ENCODE data around the gene RBSN. TPM values are rescaled to one million over a fixed set of nuclear protein-coding genes. Genes with fewer than 3 reads are reported as not detected.

The RBSN gene
- total RNA-seq, 4 donors from 2014 or later, result 25.8 to 48.4 (median 30.8) TPM

DNA sequence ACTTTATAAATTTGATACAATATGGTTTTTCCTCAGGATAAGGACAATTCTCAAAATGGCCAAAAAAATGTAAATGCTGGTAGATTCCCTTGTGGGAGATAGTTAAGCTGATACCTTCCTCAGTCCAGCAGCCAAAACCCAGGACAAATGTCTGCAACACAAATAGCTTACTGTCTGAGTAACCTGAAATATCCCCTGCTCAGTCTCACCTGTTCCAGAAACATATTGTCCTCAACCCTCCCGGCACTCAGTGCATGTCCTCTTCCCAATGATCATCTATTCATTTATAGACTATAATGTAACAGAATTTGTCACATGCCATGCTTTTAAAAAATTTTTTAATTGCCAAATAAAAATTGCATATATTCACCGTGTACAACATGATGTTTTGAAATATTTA, 12.2 kb downstream of the RBSN start:
- Histone ChIP-seq H3K9me3 (no peaks in the 10 kb centered on the region), H3K36me3 (peaks cover 80% of the 10 kb centered on the region), H3K4me3 (no peak overlapping the region), H3K27me3 (no peaks in the 10 kb centered on the region), H3K4me1 (no peaks in the 10 kb centered on the region), H3K27ac (no peak overlapping the region)
- WGBS, result 84% methylated on average over 2 of the region's 2 CpGs
- no peak for TF ChIP-seq POLR2AphosphoS5 (IDR thresholded peaks at IDR 0.05)
- TF ChIP-seq EP300 (IDR thresholded peaks at IDR 0.05), result no peak
- TF ChIP-seq POLR2A (IDR thresholded peaks at IDR 0.05), result no peak
- TF ChIP-seq, protein P1, sequence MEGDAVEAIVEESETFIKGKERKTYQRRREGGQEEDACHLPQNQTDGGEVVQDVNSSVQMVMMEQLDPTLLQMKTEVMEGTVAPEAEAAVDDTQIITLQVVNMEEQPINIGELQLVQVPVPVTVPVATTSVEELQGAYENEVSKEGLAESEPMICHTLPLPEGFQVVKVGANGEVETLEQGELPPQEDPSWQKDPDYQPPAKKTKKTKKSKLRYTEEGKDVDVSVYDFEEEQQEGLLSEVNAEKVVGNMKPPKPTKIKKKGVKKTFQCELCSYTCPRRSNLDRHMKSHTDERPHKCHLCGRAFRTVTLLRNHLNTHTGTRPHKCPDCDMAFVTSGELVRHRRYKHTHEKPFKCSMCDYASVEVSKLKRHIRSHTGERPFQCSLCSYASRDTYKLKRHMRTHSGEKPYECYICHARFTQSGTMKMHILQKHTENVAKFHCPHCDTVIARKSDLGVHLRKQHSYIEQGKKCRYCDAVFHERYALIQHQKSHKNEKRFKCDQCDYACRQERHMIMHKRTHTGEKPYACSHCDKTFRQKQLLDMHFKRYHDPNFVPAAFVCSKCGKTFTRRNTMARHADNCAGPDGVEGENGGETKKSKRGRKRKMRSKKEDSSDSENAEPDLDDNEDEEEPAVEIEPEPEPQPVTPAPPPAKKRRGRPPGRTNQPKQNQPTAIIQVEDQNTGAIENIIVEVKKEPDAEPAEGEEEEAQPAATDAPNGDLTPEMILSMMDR (IDR thresholded peaks at IDR 0.05), result no peak
- no peak for DNase-seq (ENCODE audit: low spot score in 2 of 2)

DNA sequence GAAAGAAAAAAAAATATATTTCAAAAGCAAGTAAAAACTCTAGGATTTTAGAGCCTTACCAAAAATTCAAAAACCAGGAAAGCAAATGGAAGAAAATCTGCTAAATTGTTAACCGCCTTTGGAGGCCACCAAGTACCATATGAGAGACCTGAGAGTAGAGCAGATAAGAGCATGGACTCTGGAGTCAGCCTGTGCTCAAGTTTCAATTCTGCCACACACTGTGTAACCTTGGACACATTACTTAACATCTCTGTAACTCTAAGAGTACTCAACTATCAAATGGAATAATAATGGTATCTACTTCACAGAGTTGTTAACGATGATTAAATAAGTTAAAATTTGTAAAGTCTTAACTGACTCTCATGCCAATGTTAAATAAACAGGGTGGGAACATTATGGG, 12.7 kb downstream of the RBSN start:
- no peaks in the 10 kb centered on the region for H3K4me1 ChIP-seq
- H3K9me3 ChIP-seq, result no peaks in the 10 kb centered on the region
- no peak overlapping the region for H3K4me3 ChIP-seq
- no peak overlapping the region for H3K27ac ChIP-seq
- H3K27me3 ChIP-seq, result no peaks in the 10 kb centered on the region
- H3K36me3 ChIP-seq, result peaks cover 80% of the 10 kb centered on the region
- TF ChIP-seq, protein P1 (IDR thresholded peaks at IDR 0.05), result no peak
- TF ChIP-seq POLR2AphosphoS5 (IDR thresholded peaks at IDR 0.05), result no peak
- no peak for TF ChIP-seq POLR2A (IDR thresholded peaks at IDR 0.05)
- no peak for TF ChIP-seq EP300 (IDR thresholded peaks at IDR 0.05)
- WGBS, result 91% methylated on average over 2 of the region's 2 CpGs
- DNase-seq (ENCODE audit: low spot score in 2 of 2), result no peak

DNA sequence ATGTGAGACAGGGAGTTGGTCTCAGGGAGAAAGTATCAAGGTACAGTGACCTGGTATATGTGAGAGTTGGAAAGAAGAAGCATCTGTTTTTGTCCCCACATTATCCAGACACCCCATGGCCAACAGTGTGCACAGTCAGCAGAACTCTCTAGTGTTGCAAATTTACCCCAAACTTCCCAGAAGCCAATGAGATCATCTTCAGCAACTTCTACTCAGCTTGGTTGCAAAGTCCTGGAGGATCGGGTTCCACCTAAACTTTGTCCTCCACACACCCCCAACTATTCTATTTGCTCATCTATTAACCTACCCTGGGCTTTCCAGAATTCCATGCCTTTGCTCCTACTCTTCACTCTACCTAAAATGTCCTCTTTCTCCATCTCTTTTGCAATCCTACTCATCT, 15.7 kb downstream of the RBSN start:
- TF ChIP-seq EP300 (IDR thresholded peaks at IDR 0.05), result no peak
- H3K4me3 ChIP-seq, result no peak overlapping the region
- H3K36me3 ChIP-seq, result peaks cover 87% of the 10 kb centered on the region
- H3K4me1 ChIP-seq, result no peaks in the 10 kb centered on the region
- DNase-seq (ENCODE audit: low spot score in 2 of 2), result no peak
- no peaks in the 10 kb centered on the region for H3K27me3 ChIP-seq
- WGBS, result 100% methylated on average over 1 of the region's 1 CpG
- no peak overlapping the region for H3K27ac ChIP-seq
- no peaks in the 10 kb centered on the region for H3K9me3 ChIP-seq

DNA sequence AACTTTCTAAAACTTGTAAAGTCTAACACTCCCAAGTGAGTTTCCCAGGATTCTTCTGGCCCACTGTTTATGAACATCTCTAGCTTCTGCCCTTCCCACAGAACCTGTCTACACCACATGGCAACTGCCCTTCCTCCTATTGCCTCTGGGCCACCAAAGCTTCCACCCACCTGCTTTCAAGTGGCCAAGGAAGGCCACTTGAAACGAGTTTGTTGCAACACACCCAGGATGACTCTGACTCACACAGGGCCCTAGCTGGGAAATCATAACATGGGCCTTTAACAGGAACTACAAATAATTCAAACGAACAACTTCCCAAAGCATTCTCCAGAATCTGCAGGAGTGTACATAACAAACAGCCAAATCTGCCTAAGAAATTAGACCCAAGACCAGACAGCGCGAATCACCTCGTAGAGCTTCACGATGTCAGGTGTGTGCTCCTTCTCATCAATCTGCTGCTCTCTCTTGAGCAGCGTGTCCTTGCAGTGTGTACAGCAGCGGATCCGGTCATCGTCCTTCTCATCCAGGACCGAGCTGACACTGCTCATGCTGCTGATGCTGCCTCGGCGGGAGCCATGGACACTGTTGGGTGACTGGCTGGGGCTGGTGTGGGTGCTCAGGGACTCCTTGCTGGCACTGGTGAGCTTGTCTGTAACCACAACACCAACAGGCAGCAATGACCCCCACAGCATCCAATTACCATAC, 16.8 kb downstream of the RBSN start:
- Histone ChIP-seq H3K27ac (no peak overlapping the region), H3K4me3 (no peak overlapping the region), H3K9me3 (no peaks in the 10 kb centered on the region), H3K4me1 (no peaks in the 10 kb centered on the region), H3K27me3 (no peaks in the 10 kb centered on the region), H3K36me3 (peaks cover 95% of the 10 kb centered on the region)
- no peak for DNase-seq (ENCODE audit: low spot score in 2 of 2)
- 92% methylated on average over 11 of the region's 13 CpGs for WGBS
- TF ChIP-seq POLR2AphosphoS5 (IDR thresholded peaks at IDR 0.05) (no peak), EP300 (IDR thresholded peaks at IDR 0.05) (no peak), POLR2A (IDR thresholded peaks at IDR 0.05) (no peak)
- TF ChIP-seq, protein P1 (IDR thresholded peaks at IDR 0.05), result no peak

DNA sequence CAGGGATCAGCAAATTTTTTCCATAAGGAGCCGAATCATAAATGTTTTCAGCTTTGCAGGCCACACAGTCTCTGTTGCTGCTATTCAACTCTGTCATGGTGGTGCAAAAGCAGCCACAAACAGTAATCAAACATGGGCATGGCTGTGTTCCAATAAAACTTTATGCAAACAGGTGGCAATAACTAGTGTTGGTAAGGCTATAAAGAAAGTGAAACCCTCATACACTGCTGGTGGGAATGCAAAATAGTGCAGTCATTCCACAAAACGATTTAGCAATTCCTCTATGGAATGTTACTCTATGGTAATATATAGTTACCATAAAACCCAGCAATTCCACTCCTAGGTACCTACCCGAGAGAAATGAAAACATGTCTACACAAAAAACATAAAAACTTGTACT, 19.9 kb downstream of the RBSN start:
- H3K9me3 ChIP-seq, result no peaks in the 10 kb centered on the region
- 82% methylated on average over 3 of the region's 3 CpGs for WGBS
- H3K36me3 ChIP-seq, result peaks cover 98% of the 10 kb centered on the region
- no peak overlapping the region for H3K27ac ChIP-seq
- H3K27me3 ChIP-seq, result no peaks in the 10 kb centered on the region
- TF ChIP-seq POLR2AphosphoS5 (IDR thresholded peaks at IDR 0.05), result no peak
- TF ChIP-seq, protein P1 (IDR thresholded peaks at IDR 0.05), result no peak
- no peak for TF ChIP-seq EP300 (IDR thresholded peaks at IDR 0.05)
- no peak for TF ChIP-seq POLR2A (IDR thresholded peaks at IDR 0.05)
- no peak for DNase-seq (ENCODE audit: low spot score in 2 of 2)
- H3K4me3 ChIP-seq, result no peak overlapping the region
- H3K4me1 ChIP-seq, result no peaks in the 10 kb centered on the region

DNA sequence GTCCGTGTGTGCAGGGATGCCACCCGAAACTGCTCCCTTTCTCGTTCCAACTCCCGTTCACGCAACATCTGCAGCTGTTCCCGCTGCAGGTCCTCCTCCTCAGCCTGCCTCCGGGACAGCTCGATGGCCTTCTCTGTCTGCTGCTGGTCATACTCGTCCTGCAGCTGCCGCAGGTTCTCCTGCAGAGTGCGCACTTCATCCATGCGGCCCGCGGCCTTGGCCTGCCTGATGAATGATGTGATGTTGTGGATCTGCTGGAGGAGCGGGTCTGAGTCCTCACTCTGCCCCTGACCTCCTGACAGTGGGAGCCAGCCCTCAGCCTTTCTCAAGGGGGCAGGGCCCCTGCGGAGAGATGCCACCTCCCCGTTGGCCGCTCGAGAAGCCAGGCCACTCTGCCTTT, 24.4 kb downstream of the RBSN start:
- no peaks in the 10 kb centered on the region for H3K27me3 ChIP-seq
- no peaks in the 10 kb centered on the region for H3K9me3 ChIP-seq
- 94% methylated on average over 19 of the region's 19 CpGs for WGBS
- peaks cover 88% of the 10 kb centered on the region for H3K36me3 ChIP-seq
- TF ChIP-seq, protein P1 (IDR thresholded peaks at IDR 0.05), result no peak
- TF ChIP-seq POLR2A (IDR thresholded peaks at IDR 0.05) (no peak), EP300 (IDR thresholded peaks at IDR 0.05) (no peak), POLR2AphosphoS5 (IDR thresholded peaks at IDR 0.05) (no peak)
- no peak overlapping the region for H3K27ac ChIP-seq
- no peaks in the 10 kb centered on the region for H3K4me1 ChIP-seq
- DNase-seq (ENCODE audit: low spot score in 2 of 2), result no peak
- no peak overlapping the region for H3K4me3 ChIP-seq

Measured in suprapubic skin (tissue), 4 donors.